LHCN-M2 (cell line): ENCODE results near the gene SERP1. TPM values are rescaled to one million over a fixed set of nuclear protein-coding genes. Genes with fewer than 3 reads are reported as not detected.

ENCODE experiments used
- total RNA-seq: library from RNA; depleted of rRNA; stranded (reverse); fragments of >200 nt; gene quantifications from 2 replicates; pipeline ENCODE4 v1.2.3, GENCODE V29; 2014; rRNA removed

SERP1 gene
- total RNA-seq, 1 experiment from 2014 or later, result 91.6 TPM

Other genes starting within 250 kb of the SERP1 start
- gene TSC22D2, start 138.2 kb downstream of the SERP1 start, total RNA-seq, result 6.3 and 8.6 TPM in 2 replicates
- 87.3 and 120 TPM in 2 replicates for gene EIF2A, start 291 bp upstream of the SERP1 start, total RNA-seq
- 109 and 148 TPM in 2 replicates for gene SELENOT, start 56.8 kb upstream of the SERP1 start, total RNA-seq
- gene ERICH6, start 157.4 kb upstream of the SERP1 start, total RNA-seq, result 0.11 and 0.38 TPM in 2 replicates
- 21.0 and 22.1 TPM in 2 replicates for gene SIAH2, start 216.7 kb upstream of the SERP1 start, total RNA-seq